ENCODE results near the gene BMP7. TPM values are rescaled to one million over a fixed set of nuclear protein-coding genes. Genes with fewer than 3 reads are reported as not detected.
A peak's percentile ranks its signal among the peaks of the same experiment; 100 is the strongest.
"Not testable (repeated sequence)": the region's sequence is repeated elsewhere in the genome, so short reads cannot be mapped to it uniquely, and the experiment has no call there.

Gene BMP7
- total and polyA plus RNA-seq, 10 donors = 0.26 to 1.5 (median 0.75) TPM; not detected in 1

GRCh38 chr20:57159945-57160610 lies 106.4 kb downstream of the BMP7 start:
- DNase-seq = peak; percentile 39
- TF ChIP-seq CTCF (IDR thresholded peaks at IDR 0.05 in 8 of 11, conservative IDR thresholded peaks at IDR 0.05 in 3 of 11) (no peak), POLR2A (IDR thresholded peaks at IDR 0.05) (no peak), POLR2AphosphoS5 (IDR thresholded peaks at IDR 0.05) (no peak)
- no peak overlapping the region for H3K4me3 ChIP-seq
- no peak overlapping the region for H3K27ac ChIP-seq
- H3K4me1 ChIP-seq = peaks cover 0 to 13% (median 2%) of the 10 kb centered on the region in 6 donors
- H3K9me3 ChIP-seq = no peaks in the 10 kb centered on the region
- H3K36me3 ChIP-seq = no peaks in the 10 kb centered on the region
- 83 to 87% (median 86%) methylated on average over 16 of the region's 16 CpGs for WGBS, 5 donors
- no peaks in the 10 kb centered on the region for H3K27me3 ChIP-seq (replicated peaks in 1 of 7)
- intact Hi-C loops (cut with DNase I; ENCODE audit: low total_unique reads) = no loop called here

GRCh38 chr20:57159193-57159851 lies 107.1 kb downstream of the BMP7 start:
- no peak for TF ChIP-seq POLR2AphosphoS5 (IDR thresholded peaks at IDR 0.05)
- Histone ChIP-seq H3K27ac (no peak overlapping the region), H3K9me3 (no peaks in the 10 kb centered on the region), H3K4me1 (peaks cover 0 to 13% (median 2%) of the 10 kb centered on the region in 6 donors), H3K4me3 (no peak overlapping the region), H3K36me3 (no peaks in the 10 kb centered on the region), H3K27me3 (replicated peaks in 1 of 7) (no peaks in the 10 kb centered on the region)
- intact Hi-C loops (cut with DNase I; ENCODE audit: low total_unique reads) = no loop called here
- 67 to 73% (median 69%) methylated on average over 13 of the region's 13 CpGs for WGBS, 5 donors
- DNase-seq = peak; percentile 2

- Histone ChIP-seq H3K9me3 (no peaks in the 10 kb centered on the region), H3K36me3 (no peaks in the 10 kb centered on the region), H3K27me3 (replicated peaks in 1 of 7) (no peaks in the 10 kb centered on the region), H3K27ac (no peak overlapping the region), H3K4me1 (peaks cover 0 to 13% (median 2%) of the 10 kb centered on the region in 6 donors), H3K4me3 (no peak overlapping the region)
- TF ChIP-seq POLR2AphosphoS5 (IDR thresholded peaks at IDR 0.05) = no peak
- no peak for TF ChIP-seq CTCF (IDR thresholded peaks at IDR 0.05 in 8 of 11, conservative IDR thresholded peaks at IDR 0.05 in 3 of 11)
- TF ChIP-seq POLR2A (IDR thresholded peaks at IDR 0.05) = no peak
- peak; percentile 20 for DNase-seq
- WGBS, 5 donors = 59 to 74% (median 68%) methylated on average over 6 to 7 of the region's 7 CpGs
- intact Hi-C loops (cut with DNase I; ENCODE audit: low total_unique reads) = no loop called here
Measured at GRCh38 chr20:57158474-57158873, 108.0 kb downstream of the BMP7 start.

GRCh38 chr20:57157787-57158186 lies 108.7 kb downstream of the BMP7 start:
- intact Hi-C loops (cut with DNase I; ENCODE audit: low total_unique reads); H3K36me3 ChIP-seq; H3K9me3 ChIP-seq; H3K4me3 ChIP-seq; H3K27me3 ChIP-seq (replicated peaks in 1 of 7); H3K27ac ChIP-seq: not testable (repeated sequence)
- peak; percentile 40 for DNase-seq
- WGBS, 5 donors = 69 to 84% (median 81%) methylated on average over 9 of the region's 9 CpGs
- H3K4me1 ChIP-seq = peaks cover 0 to 13% (median 2%) of the 10 kb centered on the region in 6 donors

- WGBS, 5 donors = 88 to 93% (median 90%) methylated on average over 5 to 13 of the region's 13 CpGs
- Histone ChIP-seq H3K27ac (no peak overlapping the region), H3K9me3 (no peaks in the 10 kb centered on the region), H3K27me3 (replicated peaks in 1 of 7) (no peaks in the 10 kb centered on the region), H3K4me1 (peaks cover 0 to 13% (median 2%) of the 10 kb centered on the region in 6 donors), H3K36me3 (no peaks in the 10 kb centered on the region), H3K4me3 (no peak overlapping the region)
- intact Hi-C loops (cut with DNase I; ENCODE audit: low total_unique reads) = no loop called here
- peak; percentile 54 for DNase-seq
- no peak for TF ChIP-seq POLR2AphosphoS5 (IDR thresholded peaks at IDR 0.05)
- no peak for TF ChIP-seq POLR2A (IDR thresholded peaks at IDR 0.05)
- TF ChIP-seq CTCF (IDR thresholded peaks at IDR 0.05 in 8 of 11, conservative IDR thresholded peaks at IDR 0.05 in 3 of 11) = no peak
Measured at GRCh38 chr20:57157106-57157691, 109.2 kb downstream of the BMP7 start.

All from spleen (tissue), 11 donors.